IMR-90 (cell line): ENCODE measurements around the gene WDR76. TPM values are rescaled to one million over a fixed set of nuclear protein-coding genes. Genes with fewer than 3 reads are reported as not detected.

Experiments
- ATAC-seq: fragments of 200-7000 bp; cut with Tn5 transposase; 2 replicates; pipeline ENCODE4 v1.9.1; 2020; ENCODE audit warnings: low read depth, mild to moderate bottlenecking, moderate library complexity
- BruUV-seq: library from RNA; stranded (reverse); fragments of 400-500 nt; replicated peaks from 2 replicates; lab custom pipeline; 2021; lab: Mats Ljungman, UMichigan
- CTCF ChIA-PET: fragments of 300-600 bp; formaldehyde crosslinking; extraction: SDS; loops from one replicate; lab custom pipeline; 2021; ENCODE audit warnings: antibody characterized with exemption; lab: Yijun Ruan, JAX
- POLR2A ChIA-PET: fragments of 300-600 bp; sonication (Branson Sonifier 250); formaldehyde crosslinking; loops from one replicate; lab custom pipeline; 2022; ENCODE audit warnings: antibody characterized with exemption; ENCODE audit not compliant: unreplicated experiment; lab: Charles Lee
- DNase-seq: peaks from one replicate; pipeline ENCODE4 v3.0.0; 2013
- H2AFZ ChIP-seq: replicated peaks from 2 replicates; pipeline ENCODE3; 2013; ENCODE audit warnings: low read length, mild to moderate bottlenecking; ENCODE audit not compliant: poor library complexity
- H2AK5ac ChIP-seq: 2 replicates; pipeline ENCODE4 v1.6.1; 2013; ENCODE audit warnings: low read depth, low read length, inconsistent platforms
- H2AK9ac ChIP-seq: replicated peaks from 2 replicates; pipeline ENCODE3; 2013; ENCODE audit warnings: mild to moderate bottlenecking, low read depth, low read length, moderate library complexity; ENCODE audit not compliant: poor library complexity
- H2BK120ac ChIP-seq: 2 replicates; pipeline ENCODE4 v1.6.1; 2013; ENCODE audit warnings: low read depth, low read length, inconsistent platforms
- H2BK15ac ChIP-seq: 3 replicates; pipeline ENCODE4 v1.6.1; 2013; ENCODE audit warnings: low read depth, low read length, inconsistent platforms
- H2BK20ac ChIP-seq: 2 replicates; pipeline ENCODE4 v1.6.1; 2013; ENCODE audit warnings: low read depth, mild to moderate bottlenecking, inconsistent platforms, low read length, moderate library complexity
- H2BK5ac ChIP-seq: 2 replicates; pipeline ENCODE4 v1.6.1; 2013; ENCODE audit warnings: mild to moderate bottlenecking, low read depth, low read length, inconsistent platforms; ENCODE audit not compliant: poor library complexity, severe bottlenecking
- H3K14ac ChIP-seq: replicated peaks from 2 replicates; pipeline ENCODE4 v1.6.1; 2013; ENCODE audit warnings: low read depth, low read length, inconsistent platforms
- H3K18ac ChIP-seq: 2 replicates; pipeline ENCODE4 v1.6.1; 2013; ENCODE audit warnings: low read depth, low read length, control low read depth
- H3K23ac ChIP-seq: 2 replicates; pipeline ENCODE4 v1.6.1; 2013; ENCODE audit warnings: low read depth, low read length, inconsistent platforms
- H3K27ac ChIP-seq: 2 replicates; pipeline ENCODE4 v1.5.1; 2013; ENCODE audit warnings: mild to moderate bottlenecking, control low read depth, low read length; ENCODE audit not compliant: insufficient read depth
- H3K27me3 ChIP-seq: 2 replicates; pipeline ENCODE4 v1.6.1; 2013; ENCODE audit warnings: low read length; ENCODE audit not compliant: control insufficient read depth, insufficient read depth
- H3K36me3 ChIP-seq: 2 replicates; pipeline ENCODE4 v1.6.1; 2013; ENCODE audit warnings: low read length, mixed read lengths; ENCODE audit not compliant: control insufficient read depth, insufficient read depth
- H3K4ac ChIP-seq: 2 replicates; pipeline ENCODE4 v1.6.1; 2013; ENCODE audit warnings: low read depth, low read length, inconsistent platforms
- H3K4me1 ChIP-seq: 2 replicates; pipeline ENCODE4 v1.6.1; 2013; ENCODE audit warnings: low read length, mixed read lengths; ENCODE audit not compliant: control insufficient read depth, insufficient read depth
- H3K4me2 ChIP-seq: 2 replicates; pipeline ENCODE4 v1.6.1; 2013; ENCODE audit warnings: low read depth, mild to moderate bottlenecking, control low read depth, low read length, moderate library complexity
- H3K4me3 ChIP-seq: 2 replicates; pipeline ENCODE4 v1.5.1; 2013; ENCODE audit warnings: low read depth, mild to moderate bottlenecking, control low read depth, low read length, moderate library complexity; ENCODE audit not compliant: insufficient read depth
- H3K56ac ChIP-seq: 2 replicates; pipeline ENCODE4 v1.6.1; 2013; ENCODE audit warnings: low read length, inconsistent platforms; ENCODE audit not compliant: insufficient read depth; ENCODE audit errors: extremely low read depth
- H3K79me1 ChIP-seq, 2 experiments: 2 replicates each; pipeline ENCODE4 v1.6.1; 2013; ENCODE audit warnings: low read length in 2 of 2, inconsistent platforms in 1 of 2, low read depth in 1 of 2
- H3K9ac ChIP-seq: 2 replicates; pipeline ENCODE4 v1.6.1; 2013; ENCODE audit warnings: low read depth, low read length, control low read depth
- H3K9me1 ChIP-seq: 2 replicates; pipeline ENCODE4 v1.6.1; 2013; ENCODE audit warnings: low read length, inconsistent platforms; ENCODE audit not compliant: insufficient read depth
- H3K9me3 ChIP-seq: 2 replicates; pipeline ENCODE4 v1.6.1; 2013; ENCODE audit warnings: low read length; ENCODE audit not compliant: control insufficient read depth, insufficient read depth
- H4K20me1 ChIP-seq: 2 replicates; pipeline ENCODE4 v1.6.1; 2013; ENCODE audit warnings: low read length, inconsistent platforms; ENCODE audit not compliant: insufficient read depth
- H4K5ac ChIP-seq: 2 replicates; pipeline ENCODE4 v1.6.1; 2013; ENCODE audit warnings: mild to moderate bottlenecking, low read depth, low read length, control low read depth
- H4K8ac ChIP-seq, 2 experiments: 2 replicates each; pipeline ENCODE4 v1.6.1; 2013; ENCODE audit warnings: low read depth in 2 of 2, low read length in 2 of 2, control low read depth in 1 of 2, inconsistent platforms in 1 of 2
- H4K91ac ChIP-seq: 2 replicates; pipeline ENCODE4 v1.6.1; 2013; ENCODE audit warnings: low read depth, low read length, inconsistent platforms; ENCODE audit not compliant: insufficient read depth
- BHLHE40 ChIP-seq: fragments of 150-350 bp; IDR thresholded peaks from 2 replicates; pipeline ENCODE4 v1.6.1; 2016; ENCODE audit warnings: mild to moderate bottlenecking, low read depth, low read length
- CEBPB ChIP-seq: IDR thresholded peaks from 2 replicates; pipeline ENCODE4 v1.6.1; 2012; ENCODE audit warnings: low read depth, low read length, improper control_type of control experiment
- CHD1 ChIP-seq: IDR thresholded peaks from 2 replicates; pipeline ENCODE4 v1.6.1; 2012; ENCODE audit warnings: low read depth, low read length, improper control_type of control experiment
- CTCF ChIP-seq: conservative IDR thresholded peaks from 2 replicates; pipeline ENCODE4 v1.5.1; 2012; ENCODE audit warnings: mild to moderate bottlenecking, low read depth, low read length, improper control_type of control experiment
- ELK1 ChIP-seq: fragments of 150-350 bp; IDR thresholded peaks from 2 replicates; pipeline ENCODE4 v1.6.1; 2016; ENCODE audit warnings: low read depth, mild to moderate bottlenecking, low read length, moderate library complexity, borderline replicate concordance
- FOS ChIP-seq: fragments of 150-350 bp; IDR thresholded peaks from 2 replicates; pipeline ENCODE4 v1.6.1; 2016; ENCODE audit warnings: low read depth, low read length
- MAFK ChIP-seq: IDR thresholded peaks from 2 replicates; pipeline ENCODE4 v1.6.1; 2012; ENCODE audit warnings: low read depth, low read length, improper control_type of control experiment
- MAZ ChIP-seq: IDR thresholded peaks from 2 replicates; pipeline ENCODE4 v1.6.1; 2012; ENCODE audit warnings: low read depth, mild to moderate bottlenecking, low read length, improper control_type of control experiment, moderate library complexity, borderline replicate concordance
- MXI1 ChIP-seq: IDR thresholded peaks from 2 replicates; pipeline ENCODE4 v1.6.1; 2012; ENCODE audit warnings: low read depth, mild to moderate bottlenecking, low read length, moderate library complexity, borderline replicate concordance
- NFE2L2 ChIP-seq: fragments of 150-350 bp; IDR thresholded peaks from 2 replicates; pipeline ENCODE4 v1.6.1; 2016; ENCODE audit warnings: low read depth, mild to moderate bottlenecking, low read length
- POLR2A ChIP-seq: IDR thresholded peaks from 2 replicates; pipeline ENCODE4 v1.6.1; 2012; ENCODE audit warnings: mild to moderate bottlenecking, low read depth, low read length
- RAD21 ChIP-seq: IDR thresholded peaks from 2 replicates; pipeline ENCODE4 v1.6.1; 2012; ENCODE audit warnings: low read length, improper control_type of control experiment
- RCOR1 ChIP-seq: IDR thresholded peaks from 2 replicates; pipeline ENCODE4 v1.6.1; 2012; ENCODE audit warnings: mild to moderate bottlenecking, low read length, improper control_type of control experiment; ENCODE audit not compliant: insufficient replicate concordance
- RFX5 ChIP-seq: IDR thresholded peaks from 2 replicates; pipeline ENCODE4 v1.8.0; 2012; ENCODE audit warnings: low read depth, mild to moderate bottlenecking, low read length, moderate library complexity
- SMC3 ChIP-seq: fragments of 150-350 bp; IDR thresholded peaks from 2 replicates; pipeline ENCODE4 v1.6.1; 2016; ENCODE audit warnings: low read depth, mild to moderate bottlenecking, antibody characterized with exemption, low read length, moderate library complexity
- WGBS, 2 experiments: methylation state at CpG; one replicate each; pipeline versions ENCODE4 v1.1.5 to v1.1.7; 2013; ENCODE audit warnings: missing lambda C conversion rate in 2 of 2; ENCODE audit not compliant: insufficient read length in 1 of 2; ENCODE audit errors: extremely low coverage in 2 of 2; 5-methylcytosine and 5-hydroxymethylcytosine counted together
- dilution Hi-C: fragments of 300-500 bp; cut with HindIII; formaldehyde crosslinking; loops from one replicate; pipeline ENCODE4 v1.14.3; 2018; ENCODE audit warnings: low sequenced_read_pairs; ENCODE audit not compliant: unreplicated experiment
- in situ Hi-C: fragments of 300-500 bp; cut with MboI; formaldehyde crosslinking; loops from 3 replicates; pipeline ENCODE4 v1.14.3; 2019; ENCODE audit warnings: low sequenced_read_pairs, inconsistent platforms, mixed read lengths
- intact Hi-C: fragments of 100-400 bp; cut with micrococcal nuclease; formaldehyde crosslinking; loops from 2 replicates; pipeline ENCODE4 v1.10.0; 2022
- polyA plus RNA-seq, 3 experiments: library from polyadenylated mRNA; depleted of rRNA; stranded (reverse); fragments of >200 nt; gene quantifications; 2 replicates each; pipeline ENCODE4 v1.2.3, GENCODE V29; 2012; ENCODE audit warnings: low replicate concordance in 1 of 3
- total RNA-seq: library from RNA; depleted of rRNA; stranded (reverse); fragments of >200 nt; gene quantifications from 2 replicates; pipeline ENCODE4 v1.2.3, GENCODE V29; 2012
- TF ChIP-seq, protein P1 (sequence below): fragments of 150-350 bp; IDR thresholded peaks from 2 replicates; pipeline ENCODE4 v1.6.1; 2017; ENCODE audit warnings: mild to moderate bottlenecking, antibody characterized with exemption, low read length, low read depth

Gene WDR76
- total and polyA plus RNA-seq, 2 of the 4 experiments (the other 2 are of a cell fraction): 4.8 to 25.8 TPM

- WGBS, 2 experiments: 100% methylated on average over 3 of the region's 11 CpGs; no CpG with 5 or more reads in 1 of the 2 experiments
- Histone ChIP-seq H3K36me3 (no peaks in the 10 kb centered on the region), H3K9me3 (no peaks in the 10 kb centered on the region), H3K4ac (0 out of 2 replicates have a peak overlapping the region, but pooled peaks have one; percentile 18), H4K5ac (no peak overlapping the region; the same call in 1 of the 2 replicates), H2BK20ac (no peak overlapping the region), H2AK9ac (peak overlapping the region; percentile 32), H3K18ac (no peak overlapping the region), H2AFZ (no peak overlapping the region), H3K27ac (no peak overlapping the region), H2BK120ac (no peak overlapping the region), H3K56ac (no peak overlapping the region), H3K79me1 (peaks cover 10 to 44% of the 10 kb centered on the region in 2 experiments; a peak in 3 of 4 replicates), H3K4me1 (peaks cover 2% of the 10 kb centered on the region; the same call in 1 of the 2 replicates), H3K14ac (no peak overlapping the region), H3K23ac (no peak overlapping the region), H2AK5ac (peak overlapping the region; percentile 63; the same call in 1 of the 2 replicates), H4K20me1 (peaks cover 7% of the 10 kb centered on the region; the same call in 1 of the 2 replicates), H3K27me3 (no peaks in the 10 kb centered on the region), H3K4me2 (no peak overlapping the region), H4K8ac (peak overlapping the region; percentile 71 to 73), H2BK5ac (no peak overlapping the region), H4K91ac (no peak overlapping the region), H3K4me3 (no peak overlapping the region), H2BK15ac (0 out of 3 replicates have a peak overlapping the region, but pooled peaks have one; percentile 17), H3K9ac (no peak overlapping the region), H3K9me1 (peaks cover 8% of the 10 kb centered on the region; the same call in 1 of the 2 replicates)
- in situ Hi-C loops (no loop called here), intact Hi-C loops (no loop called here), dilution Hi-C loops (no loop called here)
- POLR2A ChIA-PET: no interaction called here
- TF ChIP-seq SMC3: no peak
- TF ChIP-seq RAD21: no peak
- TF ChIP-seq CTCF: no peak
- TF ChIP-seq NFE2L2: no peak
- TF ChIP-seq RFX5: no peak
- TF ChIP-seq FOS: no peak
- TF ChIP-seq MAFK: no peak
- TF ChIP-seq POLR2A: no peak
- no peak for TF ChIP-seq RCOR1
- TF ChIP-seq ELK1: no peak
- no peak for TF ChIP-seq BHLHE40
- TF ChIP-seq, protein P1, sequence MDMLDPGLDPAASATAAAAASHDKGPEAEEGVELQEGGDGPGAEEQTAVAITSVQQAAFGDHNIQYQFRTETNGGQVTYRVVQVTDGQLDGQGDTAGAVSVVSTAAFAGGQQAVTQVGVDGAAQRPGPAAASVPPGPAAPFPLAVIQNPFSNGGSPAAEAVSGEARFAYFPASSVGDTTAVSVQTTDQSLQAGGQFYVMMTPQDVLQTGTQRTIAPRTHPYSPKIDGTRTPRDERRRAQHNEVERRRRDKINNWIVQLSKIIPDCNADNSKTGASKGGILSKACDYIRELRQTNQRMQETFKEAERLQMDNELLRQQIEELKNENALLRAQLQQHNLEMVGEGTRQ: no peak
- no peak for TF ChIP-seq MXI1
- no peak for TF ChIP-seq CHD1
- no peak for TF ChIP-seq MAZ
- no peak for TF ChIP-seq CEBPB
- no TSS peak for BruUV-seq
- DNase-seq (no peak), ATAC-seq (no peak)
- CTCF ChIA-PET: no interaction called here
Observed at GRCh38 chr15:43826029-43826507, 734 bp upstream of the WDR76 start.
